ENCODE measurements around the gene VEPH1. TPM values are rescaled to one million over a fixed set of nuclear protein-coding genes. Genes with fewer than 3 reads are reported as not detected.

Gene VEPH1
- total RNA-seq, 1 experiment from 2014 or later: 7.7 TPM

DNA sequence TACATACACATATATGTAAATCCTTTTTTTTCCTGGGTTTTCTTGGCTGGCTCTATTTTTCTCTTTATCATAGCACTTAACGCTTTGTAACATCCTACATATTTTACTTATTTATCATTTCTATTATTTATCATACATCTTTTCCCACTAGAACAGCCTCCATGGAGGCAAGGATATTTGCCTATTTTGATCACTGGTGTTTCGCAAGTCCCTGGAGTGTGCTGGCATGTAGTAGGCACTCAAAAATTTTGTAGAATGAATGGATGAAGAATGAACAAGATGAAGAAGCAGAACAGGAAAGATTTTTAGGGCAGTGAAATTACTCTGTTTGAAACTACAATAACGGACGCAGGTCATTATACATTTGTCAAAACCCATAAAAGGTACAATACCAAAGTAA lies 149.6 kb downstream of the VEPH1 start:
- Histone ChIP-seq H3K56ac (ENCODE audit: insufficient read length, low read depth, low read length) (no peak overlapping the region), H3K23ac (ENCODE audit: insufficient read length, low read depth, low read length) (no peak overlapping the region), H3K9me3 (ENCODE audit: control insufficient read depth, low read depth, low read length) (no peaks in the 10 kb centered on the region), H4K5ac (ENCODE audit: insufficient read length, low read depth, low read length) (no peak overlapping the region), H2AFZ (ENCODE audit: low read length) (no peak overlapping the region), H3K23me2 (ENCODE audit: insufficient read length, low read depth, low read length, poor library complexity, severe bottlenecking) (no peaks in the 10 kb centered on the region), H3K9ac (ENCODE audit: extremely low read depth, insufficient read length, low read length) (no peak overlapping the region), H2BK5ac (ENCODE audit: insufficient read length, low read length) (no peak overlapping the region), H3K4me1 (ENCODE audit: insufficient read depth, low read length) (0 out of 2 replicates have a peak, but pooled peaks cover 3% of the 10 kb centered on the region), H2AK5ac (ENCODE audit: insufficient read length, low read length) (no peak overlapping the region), H3K4me2 (ENCODE audit: insufficient read depth, insufficient read length, low read length) (no peak overlapping the region), H3K18ac (ENCODE audit: insufficient read length, low read depth, low read length) (no peak overlapping the region), H2BK12ac (ENCODE audit: insufficient read length, low read depth, low read length) (no peak overlapping the region), H4K91ac (ENCODE audit: insufficient read length, low read depth, low read length) (no peak overlapping the region), H3K4ac (ENCODE audit: low read depth, low read length) (no peak overlapping the region), H3K27ac (ENCODE audit: insufficient read length, low read depth, low read length) (no peak overlapping the region), H3K27me3 (ENCODE audit: insufficient read depth, low read length) (no peaks in the 10 kb centered on the region), H4K20me1 (ENCODE audit: control insufficient read depth, insufficient read depth, insufficient read length) (no peaks in the 10 kb centered on the region), H3T11ph (ENCODE audit: low read length) (no peak overlapping the region), H2BK15ac (ENCODE audit: low read depth, low read length) (no peak overlapping the region), H4K8ac (replicated peaks; ENCODE audit: insufficient read length, low read depth, low read length) (no peak overlapping the region), H3K79me1 (ENCODE audit: insufficient read depth, low read depth, low read length, poor library complexity, severe bottlenecking) (no peaks in the 10 kb centered on the region), H3K79me2 (ENCODE audit: insufficient read depth, low read length) (no peaks in the 10 kb centered on the region), H2BK20ac (ENCODE audit: low read depth, low read length, poor library complexity, severe bottlenecking) (no peak overlapping the region), H3K14ac (ENCODE audit: insufficient read depth, low read length) (no peak overlapping the region), H2BK120ac (ENCODE audit: low read depth, low read length, poor library complexity, severe bottlenecking) (no peak overlapping the region)
- Mint-ChIP-seq H3K27ac (no peak overlapping the region), H3K27me3 (ENCODE audit: low read depth) (no peaks in the 10 kb centered on the region; the same call in 1 of the 2 replicates), H3K36me3 (ENCODE audit: insufficient read depth in 1 of 3, low read depth in 3 of 3) (no peaks in the 10 kb centered on the region), H3K4me1 (peaks cover 4 to 6% of the 10 kb centered on the region in 2 experiments), H3K4me3 (no peak overlapping the region), H3K9me3 (no peaks in the 10 kb centered on the region)
- 100% methylated on average over 1 of the region's 4 CpGs for WGBS (ENCODE audit: extremely low coverage, insufficient read length, low lambda C conversion rate)
- TF ChIP-seq, protein P1, sequence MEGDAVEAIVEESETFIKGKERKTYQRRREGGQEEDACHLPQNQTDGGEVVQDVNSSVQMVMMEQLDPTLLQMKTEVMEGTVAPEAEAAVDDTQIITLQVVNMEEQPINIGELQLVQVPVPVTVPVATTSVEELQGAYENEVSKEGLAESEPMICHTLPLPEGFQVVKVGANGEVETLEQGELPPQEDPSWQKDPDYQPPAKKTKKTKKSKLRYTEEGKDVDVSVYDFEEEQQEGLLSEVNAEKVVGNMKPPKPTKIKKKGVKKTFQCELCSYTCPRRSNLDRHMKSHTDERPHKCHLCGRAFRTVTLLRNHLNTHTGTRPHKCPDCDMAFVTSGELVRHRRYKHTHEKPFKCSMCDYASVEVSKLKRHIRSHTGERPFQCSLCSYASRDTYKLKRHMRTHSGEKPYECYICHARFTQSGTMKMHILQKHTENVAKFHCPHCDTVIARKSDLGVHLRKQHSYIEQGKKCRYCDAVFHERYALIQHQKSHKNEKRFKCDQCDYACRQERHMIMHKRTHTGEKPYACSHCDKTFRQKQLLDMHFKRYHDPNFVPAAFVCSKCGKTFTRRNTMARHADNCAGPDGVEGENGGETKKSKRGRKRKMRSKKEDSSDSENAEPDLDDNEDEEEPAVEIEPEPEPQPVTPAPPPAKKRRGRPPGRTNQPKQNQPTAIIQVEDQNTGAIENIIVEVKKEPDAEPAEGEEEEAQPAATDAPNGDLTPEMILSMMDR (conservative IDR thresholded peaks at IDR 0.05): no peak
- DNase-seq: no peak
